ENCODE measurements around the gene ANO1.
A peak's percentile ranks its signal among the peaks of the same experiment; 100 is the strongest.

ANO1 gene

GRCh38 chr11:70189622-70190021, 111.5 kb downstream of the ANO1 start:
- no peak for TF ChIP-seq EZH2phosphoT487 (IDR thresholded peaks at IDR 0.05; ENCODE audit: low read depth)
- TF ChIP-seq, protein P1, sequence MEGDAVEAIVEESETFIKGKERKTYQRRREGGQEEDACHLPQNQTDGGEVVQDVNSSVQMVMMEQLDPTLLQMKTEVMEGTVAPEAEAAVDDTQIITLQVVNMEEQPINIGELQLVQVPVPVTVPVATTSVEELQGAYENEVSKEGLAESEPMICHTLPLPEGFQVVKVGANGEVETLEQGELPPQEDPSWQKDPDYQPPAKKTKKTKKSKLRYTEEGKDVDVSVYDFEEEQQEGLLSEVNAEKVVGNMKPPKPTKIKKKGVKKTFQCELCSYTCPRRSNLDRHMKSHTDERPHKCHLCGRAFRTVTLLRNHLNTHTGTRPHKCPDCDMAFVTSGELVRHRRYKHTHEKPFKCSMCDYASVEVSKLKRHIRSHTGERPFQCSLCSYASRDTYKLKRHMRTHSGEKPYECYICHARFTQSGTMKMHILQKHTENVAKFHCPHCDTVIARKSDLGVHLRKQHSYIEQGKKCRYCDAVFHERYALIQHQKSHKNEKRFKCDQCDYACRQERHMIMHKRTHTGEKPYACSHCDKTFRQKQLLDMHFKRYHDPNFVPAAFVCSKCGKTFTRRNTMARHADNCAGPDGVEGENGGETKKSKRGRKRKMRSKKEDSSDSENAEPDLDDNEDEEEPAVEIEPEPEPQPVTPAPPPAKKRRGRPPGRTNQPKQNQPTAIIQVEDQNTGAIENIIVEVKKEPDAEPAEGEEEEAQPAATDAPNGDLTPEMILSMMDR (IDR thresholded peaks at IDR 0.05; ENCODE audit: low read depth, low read length) = no peak
- no peak overlapping the region for H3K4me2 ChIP-seq (ENCODE audit: low read length)
- H3K9ac ChIP-seq (ENCODE audit: low read length) = no peak overlapping the region
- peaks cover 13% of the 10 kb centered on the region; the same call in 1 of the 2 replicates for H3K27me3 ChIP-seq (ENCODE audit: low read depth, low read length)
- no peaks in the 10 kb centered on the region for H3K36me3 ChIP-seq (replicated peaks; ENCODE audit: low read depth, low read length)
- no peaks in the 10 kb centered on the region for H4K20me1 ChIP-seq (ENCODE audit: insufficient read depth, low read length)
- H3K4me3 ChIP-seq (ENCODE audit: low read length) = no peak overlapping the region
- no peak overlapping the region for H2AFZ ChIP-seq (ENCODE audit: low read depth, low read length)
- no peaks in the 10 kb centered on the region for H3K4me1 ChIP-seq (ENCODE audit: low read length)
- H3K9me3 ChIP-seq (ENCODE audit: insufficient read depth, low read length) = no peaks in the 10 kb centered on the region
- no peaks in the 10 kb centered on the region for H3K79me2 ChIP-seq (ENCODE audit: low read length)
- H3K27ac ChIP-seq (ENCODE audit: low read length) = no peak overlapping the region

GRCh38 chr11:70191495-70192140, 113.5 kb downstream of the ANO1 start:
- H3K9ac ChIP-seq (ENCODE audit: low read length) = no peak overlapping the region
- no peaks in the 10 kb centered on the region for H4K20me1 ChIP-seq (ENCODE audit: insufficient read depth, low read length)
- H3K79me2 ChIP-seq (ENCODE audit: low read length) = no peaks in the 10 kb centered on the region
- TF ChIP-seq, protein P1 (IDR thresholded peaks at IDR 0.05; ENCODE audit: low read depth, low read length) = peak; percentile 52
- no peak for TF ChIP-seq EZH2phosphoT487 (IDR thresholded peaks at IDR 0.05; ENCODE audit: low read depth)
- no peak overlapping the region for H2AFZ ChIP-seq (ENCODE audit: low read depth, low read length)
- H3K27me3 ChIP-seq (ENCODE audit: low read depth, low read length) = peaks cover 18% of the 10 kb centered on the region
- no peaks in the 10 kb centered on the region for H3K9me3 ChIP-seq (ENCODE audit: insufficient read depth, low read length)
- no peak overlapping the region for H3K4me3 ChIP-seq (ENCODE audit: low read length)
- H3K27ac ChIP-seq (ENCODE audit: low read length) = no peak overlapping the region
- no peaks in the 10 kb centered on the region for H3K36me3 ChIP-seq (replicated peaks; ENCODE audit: low read depth, low read length)
- no peaks in the 10 kb centered on the region for H3K4me1 ChIP-seq (ENCODE audit: low read length)
- H3K4me2 ChIP-seq (ENCODE audit: low read length) = no peak overlapping the region

DNA sequence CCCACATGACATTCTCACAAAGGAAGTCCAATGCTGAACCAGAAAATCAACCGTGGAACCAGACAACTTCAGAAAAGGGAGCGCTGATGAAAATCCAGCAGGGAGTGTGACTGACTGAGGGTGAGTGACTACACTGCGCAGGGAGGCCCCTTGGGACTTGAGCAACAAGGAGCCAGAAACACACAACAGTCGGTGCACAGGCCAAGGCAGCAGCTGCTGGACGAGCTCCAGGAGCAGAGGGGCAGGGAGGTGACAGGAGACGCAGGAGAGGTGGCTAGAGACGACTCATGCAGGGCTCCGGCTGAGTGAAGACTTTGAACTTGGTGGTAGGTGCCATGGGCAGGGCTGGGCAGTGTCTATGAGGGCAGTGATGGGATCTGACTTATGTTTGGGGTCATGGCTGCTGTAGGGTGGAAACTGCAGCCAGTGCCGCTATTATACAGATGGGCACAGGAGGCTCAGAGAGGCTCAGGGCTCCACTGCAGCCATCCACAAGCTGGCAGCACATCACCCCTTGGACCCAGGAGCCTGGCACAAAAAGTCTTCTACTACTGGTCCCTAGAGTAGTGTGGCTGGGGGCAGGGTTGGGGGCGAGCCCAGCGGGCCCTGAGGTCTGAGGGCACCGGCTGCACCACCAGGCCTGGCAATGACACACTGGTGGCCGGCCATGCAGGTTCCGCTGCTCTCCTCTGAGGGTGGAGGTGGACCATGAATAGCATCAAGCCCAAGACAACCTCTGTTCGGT, 114.7 kb downstream of the ANO1 start:
- Histone ChIP-seq H3K4me1 (ENCODE audit: low read length) (no peaks in the 10 kb centered on the region), H3K27me3 (ENCODE audit: low read depth, low read length) (peaks cover 12% of the 10 kb centered on the region), H3K4me3 (ENCODE audit: low read length) (no peak overlapping the region), H4K20me1 (ENCODE audit: insufficient read depth, low read length) (no peaks in the 10 kb centered on the region), H3K36me3 (replicated peaks; ENCODE audit: low read depth, low read length) (no peaks in the 10 kb centered on the region), H3K79me2 (ENCODE audit: low read length) (no peaks in the 10 kb centered on the region), H3K9ac (ENCODE audit: low read length) (no peak overlapping the region), H3K9me3 (ENCODE audit: insufficient read depth, low read length) (no peaks in the 10 kb centered on the region), H3K4me2 (ENCODE audit: low read length) (no peak overlapping the region), H3K27ac (ENCODE audit: low read length) (no peak overlapping the region), H2AFZ (ENCODE audit: low read depth, low read length) (no peak overlapping the region)
- no peak for TF ChIP-seq EZH2phosphoT487 (IDR thresholded peaks at IDR 0.05; ENCODE audit: low read depth)
- TF ChIP-seq, protein P1 (IDR thresholded peaks at IDR 0.05; ENCODE audit: low read depth, low read length) = no peak

DNA sequence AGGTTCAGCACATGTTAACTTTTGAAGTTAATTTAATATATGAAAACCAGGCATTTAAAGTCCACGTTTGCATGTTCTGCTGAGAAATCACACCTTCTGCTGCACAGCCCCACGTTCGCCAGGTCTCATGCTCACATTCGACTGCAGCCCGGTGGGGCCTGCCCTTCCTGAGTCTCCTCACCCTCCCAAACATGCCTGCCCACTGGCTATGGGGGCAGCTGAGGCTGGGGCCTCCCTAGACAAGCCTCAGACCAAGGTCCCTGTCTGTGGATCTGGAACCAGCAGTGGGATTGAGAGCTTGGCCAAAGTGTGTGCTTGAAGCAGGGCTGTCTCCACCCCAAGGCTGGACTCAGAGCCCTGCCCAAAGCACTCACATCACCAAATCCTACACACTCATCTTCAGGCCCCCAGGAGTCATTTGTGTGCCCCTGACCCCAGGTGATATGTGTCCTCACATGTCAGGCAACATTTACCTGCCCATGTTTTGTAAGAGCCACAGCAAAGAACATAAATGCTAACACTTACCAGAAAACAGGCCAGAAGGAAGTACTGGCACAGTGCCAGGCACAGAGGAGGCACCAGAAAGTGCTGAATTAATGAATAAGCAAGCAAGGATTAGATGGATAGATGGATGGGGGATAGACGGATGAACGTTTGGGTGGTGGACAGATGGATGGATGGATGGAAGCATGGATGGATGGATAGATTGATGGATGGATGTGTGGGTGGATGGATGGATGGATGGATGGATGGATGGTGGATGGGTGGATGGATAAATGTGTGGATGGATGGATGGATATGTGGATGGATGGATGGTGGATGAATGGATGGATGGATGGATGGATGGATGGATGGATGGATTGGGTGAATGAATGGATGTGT, 115.5 kb downstream of the ANO1 start:
- peaks cover 12% of the 10 kb centered on the region for H3K27me3 ChIP-seq (ENCODE audit: low read depth, low read length)
- no peak for TF ChIP-seq EZH2phosphoT487 (IDR thresholded peaks at IDR 0.05; ENCODE audit: low read depth)

More for the DNA sequence above, 115.5 kb downstream of the ANO1 start:
- H4K20me1 ChIP-seq (ENCODE audit: insufficient read depth, low read length) = no peaks in the 10 kb centered on the region
- H2AFZ ChIP-seq (ENCODE audit: low read depth, low read length) = no peak overlapping the region
- no peaks in the 10 kb centered on the region for H3K9me3 ChIP-seq (ENCODE audit: insufficient read depth, low read length)
- no peak overlapping the region for H3K9ac ChIP-seq (ENCODE audit: low read length)
- H3K27ac ChIP-seq (ENCODE audit: low read length) = no peak overlapping the region
- H3K36me3 ChIP-seq (replicated peaks; ENCODE audit: low read depth, low read length) = no peaks in the 10 kb centered on the region
- H3K4me3 ChIP-seq (ENCODE audit: low read length) = no peak overlapping the region
- no peaks in the 10 kb centered on the region for H3K79me2 ChIP-seq (ENCODE audit: low read length)
- no peak overlapping the region for H3K4me2 ChIP-seq (ENCODE audit: low read length)
- H3K4me1 ChIP-seq (ENCODE audit: low read length) = no peaks in the 10 kb centered on the region

All from OCI-LY3 (cell line).